Colonic mucosa (tissue), 4 donors: ENCODE results near the gene STBD1. TPM values are rescaled to one million over a fixed set of nuclear protein-coding genes. Genes with fewer than 3 reads are reported as not detected.
"Not testable (repeated sequence)": the region's sequence is repeated elsewhere in the genome, so short reads cannot be mapped to it uniquely, and the experiment has no call there.

ENCODE experiments used
- DNase-seq: peaks from one replicate; pipeline ENCODE4 v3.0.0-alpha.2; 2020
- H3K27ac ChIP-seq: fragments of 200-600 bp; one replicate; pipeline ENCODE4 v1.8.0; 2021
- H3K27me3 ChIP-seq: fragments of 200-600 bp; one replicate; pipeline ENCODE4 v1.8.0; 2021
- H3K36me3 ChIP-seq: fragments of 200-600 bp; one replicate; pipeline ENCODE4 v1.8.0; 2021
- H3K4me1 ChIP-seq: fragments of 200-600 bp; one replicate; pipeline ENCODE4 v1.8.0; 2021; ENCODE audit warnings: mild to moderate bottlenecking
- H3K4me3 ChIP-seq: fragments of 200-600 bp; one replicate; pipeline ENCODE4 v1.8.0; 2021
- H3K9ac ChIP-seq, 2 donors: one replicate each; pipeline ENCODE4 v1.7.0; 2013; ENCODE audit warnings: control low read depth in 2 of 2, low read depth in 2 of 2, low read length in 2 of 2
- H3K9me3 ChIP-seq: fragments of 200-600 bp; one replicate; pipeline ENCODE4 v1.8.0; 2021
- CTCF ChIP-seq: fragments of 200-600 bp; IDR thresholded peaks from one replicate; pipeline ENCODE4 v1.8.0; 2022; ENCODE audit warnings: antibody characterized with exemption, mild to moderate bottlenecking
- intact Hi-C: fragments of 100-400 bp; cut with DNase I; formaldehyde crosslinking; loops from one replicate; pipeline ENCODE4 v1.14.1; 2022
- total RNA-seq, 2 donors: library from RNA; stranded (reverse); fragmentation: NEBNext Ultra II Directional in 1 of 2; extraction: Animal tissue kit (Norgen Biotek cat#: 25700) in 1 of 2; gene quantifications; one replicate each; pipeline ENCODE4 v1.2.1, GENCODE V29; 2021
- donor health status: healthy.
- donor health status: DM: no; HTN: no; CAD: no.
- donor health status: DM: no; HTN: no; CAD: no.

The STBD1 gene
- total RNA-seq, 2 donors from 2014 or later: 11.8 to 39.2 TPM

DNA sequence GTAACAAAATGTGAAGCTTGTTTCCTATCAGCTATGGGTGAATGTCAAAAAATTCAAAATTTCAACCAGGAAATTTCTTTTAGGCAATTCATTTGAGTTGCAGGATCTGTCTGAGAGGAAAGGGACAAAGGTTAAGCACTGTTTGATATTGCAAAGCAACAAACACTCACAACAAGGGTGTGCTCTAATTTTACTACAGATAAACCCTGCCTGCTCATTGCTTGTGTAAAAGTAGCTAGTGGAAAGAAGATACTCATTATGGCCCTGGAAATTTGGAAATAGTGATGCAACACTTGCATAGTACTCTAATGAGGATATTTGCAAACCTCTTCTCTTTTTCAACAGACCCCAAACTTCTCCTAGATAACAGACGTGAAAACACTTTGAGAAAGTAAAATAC, 27.9 kb upstream of the STBD1 start:
- H3K27ac ChIP-seq: peak overlapping the region; percentile 37
- H3K36me3 ChIP-seq: no peaks in the 10 kb centered on the region
- intact Hi-C loops: no loop called here
- no peak overlapping the region for H3K4me3 ChIP-seq
- no peak overlapping the region for H3K9ac ChIP-seq
- TF ChIP-seq CTCF: no peak
- DNase-seq: no peak
- H3K27me3 ChIP-seq: no peaks in the 10 kb centered on the region
- no peaks in the 10 kb centered on the region for H3K9me3 ChIP-seq
- H3K4me1 ChIP-seq: no peaks in the 10 kb centered on the region

DNA sequence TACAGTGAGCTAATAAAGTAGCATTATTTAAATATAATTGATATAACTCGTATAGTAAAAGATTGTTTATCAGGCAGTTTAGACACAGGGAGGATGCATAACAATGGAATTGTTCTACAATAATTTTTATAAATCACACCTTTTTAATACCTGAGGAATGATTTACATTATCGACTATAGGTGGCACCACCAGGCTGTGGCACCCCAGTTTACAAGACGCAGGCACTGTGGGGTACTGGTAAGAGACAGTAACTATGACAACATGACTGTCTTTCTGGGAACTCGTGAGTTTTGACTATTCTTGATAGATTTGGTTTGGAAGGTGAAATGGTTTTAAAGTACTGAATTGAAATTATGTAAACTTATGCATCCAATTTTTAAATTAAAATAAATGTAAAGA, 27.1 kb upstream of the STBD1 start:
- H3K9me3 ChIP-seq: no peaks in the 10 kb centered on the region
- intact Hi-C loops: no loop called here
- no peak for DNase-seq
- no peak overlapping the region for H3K27ac ChIP-seq
- no peaks in the 10 kb centered on the region for H3K27me3 ChIP-seq
- TF ChIP-seq CTCF: no peak
- H3K36me3 ChIP-seq: no peaks in the 10 kb centered on the region
- no peaks in the 10 kb centered on the region for H3K4me1 ChIP-seq
- H3K4me3 ChIP-seq: no peak overlapping the region
- no peak overlapping the region for H3K9ac ChIP-seq

DNA sequence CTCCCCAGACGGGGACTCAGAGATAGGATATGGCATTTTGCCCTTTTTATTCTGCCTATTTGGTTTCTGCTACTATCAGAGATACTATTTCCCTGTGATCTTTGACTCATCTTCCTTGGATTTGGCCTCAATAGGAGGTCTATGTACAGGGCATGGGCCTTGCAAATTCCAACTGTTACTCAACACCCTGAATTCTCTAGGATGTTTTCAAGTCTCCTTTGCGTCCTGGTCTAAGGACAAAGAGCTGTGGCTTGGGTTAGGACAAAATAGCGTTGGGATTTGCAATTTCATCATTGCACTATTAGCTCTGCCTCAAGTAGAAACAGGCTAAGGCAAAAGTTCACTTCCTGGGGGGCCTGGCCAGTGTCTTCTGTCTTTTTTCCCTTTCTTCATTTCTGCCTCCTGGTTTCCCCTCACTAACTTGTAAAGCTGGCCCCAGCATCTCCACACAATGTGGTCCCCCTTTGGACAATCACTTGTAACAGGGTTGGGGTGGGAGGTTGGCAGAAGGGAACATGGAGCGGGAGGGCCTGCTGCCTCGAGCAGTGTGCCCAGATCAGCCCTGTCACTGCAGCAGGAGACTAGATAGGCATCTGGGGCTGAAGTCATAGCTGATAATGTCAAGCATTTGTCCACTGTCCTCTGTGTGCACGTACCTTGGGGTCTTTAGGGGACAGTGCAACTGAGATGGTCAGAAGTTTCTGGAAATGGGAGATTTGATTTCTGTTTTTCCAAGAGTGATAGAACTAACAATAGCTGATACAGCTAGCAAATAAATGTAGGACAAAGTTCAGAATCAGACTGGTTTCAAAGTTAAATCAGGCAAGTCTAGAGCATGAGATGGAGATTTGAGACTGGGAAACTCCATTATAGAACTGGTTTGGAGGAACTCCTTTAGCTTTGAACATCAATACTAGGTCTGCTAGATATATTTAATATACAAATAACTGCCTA, 25.8 kb upstream of the STBD1 start:
- Histone ChIP-seq H3K4me3 (no peak overlapping the region), H3K4me1 (no peaks in the 10 kb centered on the region), H3K9me3 (no peaks in the 10 kb centered on the region), H3K9ac (no peak overlapping the region), H3K36me3 (no peaks in the 10 kb centered on the region), H3K27ac (no peak overlapping the region), H3K27me3 (no peaks in the 10 kb centered on the region)
- intact Hi-C loops: no loop called here
- DNase-seq: no peak
- TF ChIP-seq CTCF: no peak

DNA sequence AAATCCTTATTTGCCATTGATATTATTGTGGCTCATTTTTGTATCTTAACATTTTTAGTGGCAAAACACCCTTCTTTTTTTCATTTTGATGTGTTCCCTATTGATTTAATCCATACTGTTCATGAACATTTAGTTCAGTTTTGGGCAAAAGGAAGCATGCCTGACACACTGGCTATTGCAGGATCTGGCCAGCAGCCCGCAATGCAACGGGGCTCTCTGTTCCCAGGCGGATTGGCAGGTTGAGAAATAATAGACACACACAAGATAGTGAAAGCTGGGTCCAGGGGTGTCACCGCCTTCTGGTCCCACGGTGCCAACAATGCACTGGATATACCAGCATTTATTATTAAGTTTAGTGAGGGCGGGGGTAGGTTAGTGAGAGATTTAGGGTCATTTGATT, 24.9 kb upstream of the STBD1 start:
- H3K27ac ChIP-seq, DNase-seq, H3K9me3 ChIP-seq, H3K9ac ChIP-seq, intact Hi-C loops, H3K36me3 ChIP-seq, H3K4me3 ChIP-seq, H3K4me1 ChIP-seq, H3K27me3 ChIP-seq: not testable (repeated sequence)

- no peak overlapping the region for H3K4me3 ChIP-seq
- intact Hi-C loops: no loop called here
- no peaks in the 10 kb centered on the region for H3K36me3 ChIP-seq
- H3K4me1 ChIP-seq: no peaks in the 10 kb centered on the region
- TF ChIP-seq CTCF: no peak
- H3K9ac ChIP-seq: no peak overlapping the region
- H3K9me3 ChIP-seq: no peaks in the 10 kb centered on the region
- H3K27me3 ChIP-seq: no peaks in the 10 kb centered on the region
- H3K27ac ChIP-seq: peak overlapping the region; percentile 24
- DNase-seq: no peak
Observed at GRCh38 chr4:76282941-76283689, 23.4 kb upstream of the STBD1 start.

GRCh38 chr4:76283900-76284299, 22.6 kb upstream of the STBD1 start:
- no peaks in the 10 kb centered on the region for H3K4me1 ChIP-seq
- no peak for TF ChIP-seq CTCF
- intact Hi-C loops: no loop called here
- H3K27me3 ChIP-seq: no peaks in the 10 kb centered on the region
- no peak overlapping the region for H3K4me3 ChIP-seq
- H3K27ac ChIP-seq: no peak overlapping the region
- no peak for DNase-seq
- H3K9me3 ChIP-seq: no peaks in the 10 kb centered on the region
- H3K9ac ChIP-seq: no peak overlapping the region
- no peaks in the 10 kb centered on the region for H3K36me3 ChIP-seq

GRCh38 chr4:76287811-76288210, 18.7 kb upstream of the STBD1 start:
- intact Hi-C loops, H3K4me3 ChIP-seq, H3K4me1 ChIP-seq: not testable (repeated sequence)

More at GRCh38 chr4:76287811-76288210, 18.7 kb upstream of the STBD1 start:
- H3K9me3 ChIP-seq, H3K27me3 ChIP-seq, H3K9ac ChIP-seq, H3K27ac ChIP-seq, DNase-seq, H3K36me3 ChIP-seq: not testable (repeated sequence)
